ENCODE data around the gene USP20.

DNA sequence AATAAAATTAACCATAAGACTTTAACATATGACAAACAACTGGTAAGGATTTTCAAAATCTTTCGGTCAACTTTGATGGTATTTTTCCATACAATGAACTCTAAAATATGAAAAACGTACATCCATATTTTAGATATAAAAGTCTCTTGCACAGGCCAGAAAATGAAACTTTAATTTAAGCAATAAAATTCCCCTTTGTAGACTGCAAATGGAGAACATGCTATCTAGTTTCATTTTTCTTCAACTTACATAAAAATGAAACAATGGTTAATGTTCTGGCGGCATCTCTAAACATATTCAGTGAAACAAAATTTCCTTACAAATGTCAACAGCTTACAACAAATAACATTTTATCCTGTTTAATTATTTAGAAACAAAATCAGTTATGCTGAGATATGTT, 84.0 kb downstream of the USP20 start:
- TF ChIP-seq POLR2AphosphoS5 (IDR thresholded peaks at IDR 0.05) (no peak), POLR2A (IDR thresholded peaks at IDR 0.05) (no peak)
- TF ChIP-seq, protein P1, sequence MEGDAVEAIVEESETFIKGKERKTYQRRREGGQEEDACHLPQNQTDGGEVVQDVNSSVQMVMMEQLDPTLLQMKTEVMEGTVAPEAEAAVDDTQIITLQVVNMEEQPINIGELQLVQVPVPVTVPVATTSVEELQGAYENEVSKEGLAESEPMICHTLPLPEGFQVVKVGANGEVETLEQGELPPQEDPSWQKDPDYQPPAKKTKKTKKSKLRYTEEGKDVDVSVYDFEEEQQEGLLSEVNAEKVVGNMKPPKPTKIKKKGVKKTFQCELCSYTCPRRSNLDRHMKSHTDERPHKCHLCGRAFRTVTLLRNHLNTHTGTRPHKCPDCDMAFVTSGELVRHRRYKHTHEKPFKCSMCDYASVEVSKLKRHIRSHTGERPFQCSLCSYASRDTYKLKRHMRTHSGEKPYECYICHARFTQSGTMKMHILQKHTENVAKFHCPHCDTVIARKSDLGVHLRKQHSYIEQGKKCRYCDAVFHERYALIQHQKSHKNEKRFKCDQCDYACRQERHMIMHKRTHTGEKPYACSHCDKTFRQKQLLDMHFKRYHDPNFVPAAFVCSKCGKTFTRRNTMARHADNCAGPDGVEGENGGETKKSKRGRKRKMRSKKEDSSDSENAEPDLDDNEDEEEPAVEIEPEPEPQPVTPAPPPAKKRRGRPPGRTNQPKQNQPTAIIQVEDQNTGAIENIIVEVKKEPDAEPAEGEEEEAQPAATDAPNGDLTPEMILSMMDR (IDR thresholded peaks at IDR 0.05), result no peak

Measured in stomach (tissue), 4 donors.